Activated CD4-positive, alpha-beta memory T cell treated with anti-CD3 and anti-CD28 coated beads for 36 hours (primary cell): ENCODE data around the gene SLC35C1. TPM values are rescaled to one million over a fixed set of nuclear protein-coding genes. Genes with fewer than 3 reads are reported as not detected.

Experiments
- CTCF ChIA-PET: fragments of 350-600 bp; sonication (Branson Sonifier 250); formaldehyde crosslinking; loops from one replicate; lab custom pipeline; 2021; ENCODE audit warnings: antibody characterized with exemption, inconsistent platforms; lab: Charles Lee
- POLR2A ChIA-PET: fragments of 350-600 bp; sonication (Branson Sonifier 250); formaldehyde crosslinking; loops from one replicate; lab custom pipeline; 2021; ENCODE audit warnings: antibody characterized with exemption; lab: Charles Lee
- DNase-seq: peaks from one replicate; pipeline ENCODE4 v3.0.0-alpha.2; 2020
- H3K27ac Mint-ChIP-seq: one replicate; pipeline ENCODE4 v1.8.0; 2021; ENCODE audit warnings: mixed read lengths
- H3K27me3 Mint-ChIP-seq: one replicate; pipeline ENCODE4 v1.8.0; 2021; ENCODE audit warnings: mixed read lengths
- H3K36me3 Mint-ChIP-seq: one replicate; pipeline ENCODE4 v1.8.0; 2021; ENCODE audit warnings: mixed read lengths
- H3K4me1 Mint-ChIP-seq: one replicate; pipeline ENCODE4 v1.8.0; 2021; ENCODE audit warnings: low read depth, mixed read lengths
- H3K4me3 Mint-ChIP-seq: one replicate; pipeline ENCODE4 v1.8.0; 2021; ENCODE audit warnings: mild to moderate bottlenecking, mixed read lengths
- H3K9me3 Mint-ChIP-seq: one replicate; pipeline ENCODE4 v1.8.0; 2021; ENCODE audit warnings: mixed read lengths
- intact Hi-C: fragments of 100-400 bp; cut with micrococcal nuclease; formaldehyde crosslinking; loops from one replicate; pipeline ENCODE4 v1.15.1; 2023
- total RNA-seq, 2 experiments: library from RNA; stranded (reverse); gene quantifications; one replicate each; pipeline ENCODE4 v1.2.3, GENCODE V29; 2021

SLC35C1 gene
- total RNA-seq, 2 experiments from 2014 or later, result 10.7 to 11.4 TPM

GRCh38 chr11:45860764-45861510, 56.0 kb downstream of the SLC35C1 start:
- Mint-ChIP-seq H3K9me3 (no peaks in the 10 kb centered on the region), H3K36me3 (peaks cover 49% of the 10 kb centered on the region), H3K4me3 (no peak overlapping the region), H3K27me3 (no peaks in the 10 kb centered on the region), H3K27ac (no peak overlapping the region), H3K4me1 (no peaks in the 10 kb centered on the region)
- no peak for DNase-seq
- intact Hi-C loops, result no loop called here
- ChIA-PET POLR2A (interaction anchor here (0.7 kb wide), 1 partner anchor 23 kb away, joined by 4 read pairs; no protein-coding TSS in a partner anchor), CTCF (interaction anchor here (0.9 to 1.2 kb wide), 3 partner anchors 11 to 145 kb away, joined by 3 to 4 read pairs (median 3); no protein-coding TSS in a partner anchor)

Other genes starting within 250 kb of the SLC35C1 start
- gene CHST1, start 139.5 kb upstream of the SLC35C1 start, total RNA-seq, result under 1 TPM; 0.24 to 0.44 TPM
- 10 to 100 TPM; 12.1 to 13.4 TPM for gene CRY2, start 42.3 kb downstream of the SLC35C1 start, total RNA-seq
- gene MAPK8IP1, start 80.5 kb downstream of the SLC35C1 start, total RNA-seq, result under 1 TPM; 0.43 to 0.58 TPM
- under 1 TPM; 0.73 to 0.88 TPM for gene FREY1, start 102.1 kb downstream of the SLC35C1 start, total RNA-seq
- gene PEX16, start 112.7 kb downstream of the SLC35C1 start, total RNA-seq, result 10 to 100 TPM; 28.2 to 34.6 TPM
- 1 to 10 TPM; 1.1 to 1.6 TPM for gene LARGE2, start 117.5 kb downstream of the SLC35C1 start, total RNA-seq